ENCODE measurements around the gene PARD6G. TPM values are rescaled to one million over a fixed set of nuclear protein-coding genes. Genes with fewer than 3 reads are reported as not detected.
"Not testable (repeated sequence)": the region's sequence is repeated elsewhere in the genome, so short reads cannot be mapped to it uniquely, and the experiment has no call there.

Gene PARD6G
- total and polyA plus RNA-seq, 5 experiments from 2014 or later: 0.13 to 0.34 (median 0.21) TPM; not detected in 1

DNA sequence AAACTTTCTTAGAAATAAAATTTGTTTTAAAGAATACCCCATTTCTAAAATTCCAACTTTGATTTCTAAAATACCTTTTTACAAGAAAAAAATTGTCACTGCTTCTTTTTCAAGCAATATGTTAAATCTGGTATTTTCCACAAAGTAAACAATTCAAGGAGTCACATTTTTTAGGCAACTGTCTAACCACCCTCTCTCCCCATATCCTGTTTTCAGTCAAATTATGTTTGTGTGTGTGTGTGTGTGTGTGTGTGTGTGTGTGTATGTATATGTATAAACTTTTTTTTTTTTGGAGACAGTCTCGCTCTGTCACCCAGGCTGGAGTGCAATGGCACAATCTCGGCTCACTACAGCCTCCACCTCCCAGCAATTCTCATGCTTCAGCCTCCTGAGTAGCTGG is 79.0 kb downstream of the PARD6G start:
- H3K27ac Mint-ChIP-seq: peak overlapping the region in 1 of 10 donors; percentile 70
- H3K4me1 Mint-ChIP-seq: peaks cover 3 to 14% (median 5%) of the 10 kb centered on the region in 4 donors
- H3K36me3 Mint-ChIP-seq: peaks cover 0 to 14% (median 2%) of the 10 kb centered on the region in 3 donors
- peak overlapping the region in 1 of 10 donors; percentile 14 for H3K4me3 Mint-ChIP-seq
- DNase-seq (no peak), ATAC-seq (peak in 1 of 2 donors; percentile 43)
- peaks cover 0 to 29% (median 16%) of the 10 kb centered on the region in 9 donors for H3K9me3 Mint-ChIP-seq
- POLR2A ChIA-PET: no interaction called here
- peaks cover 5 to 47% (median 29%) of the 10 kb centered on the region in 5 donors for H3K27me3 Mint-ChIP-seq

GRCh38 chr18:80167931-80168330 is 79.4 kb downstream of the PARD6G start:
- peak in 4 of 10 donors; percentile 24 to 34 (median 30) for DNase-seq
- H3K27me3 Mint-ChIP-seq: peaks cover 5 to 51% (median 27%) of the 10 kb centered on the region in 5 donors
- peaks cover 0 to 29% (median 16%) of the 10 kb centered on the region in 9 donors for H3K9me3 Mint-ChIP-seq

DNA sequence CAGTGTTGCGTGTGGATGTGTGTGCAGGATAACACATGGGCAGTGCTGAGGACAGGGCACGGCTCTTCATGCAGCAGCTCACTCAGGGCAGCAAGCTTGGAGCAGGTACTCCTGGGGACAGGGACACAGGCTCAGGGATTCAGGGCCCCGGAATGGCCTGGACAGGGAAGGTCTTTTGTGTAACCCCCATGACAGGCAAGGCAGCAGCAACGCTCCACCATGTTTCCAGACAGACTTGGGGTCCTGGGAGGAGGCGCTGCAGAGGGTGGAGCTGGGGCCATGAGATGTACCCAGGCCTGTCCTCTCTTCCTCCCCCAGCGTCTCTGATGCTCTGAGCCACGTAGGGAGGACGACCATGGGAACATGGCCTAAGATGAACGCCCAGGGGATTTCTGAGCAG is 80.0 kb downstream of the PARD6G start:
- DNase-seq: no peak
- Mint-ChIP-seq H3K4me3 (peak overlapping the region in 1 of 10 donors; percentile 20), H3K36me3 (peaks cover 0 to 14% (median 2%) of the 10 kb centered on the region in 3 donors)

More at GRCh38 chr18:80167931-80168330, 79.4 kb downstream of the PARD6G start:
- no peak overlapping the region for H3K27ac Mint-ChIP-seq
- H3K36me3 Mint-ChIP-seq: peaks cover 0 to 14% (median 2%) of the 10 kb centered on the region in 3 donors
- peak; percentile 68 to 91 for ATAC-seq
- peaks cover 3 to 14% (median 5%) of the 10 kb centered on the region in 4 donors for H3K4me1 Mint-ChIP-seq
- POLR2A ChIA-PET: interaction anchor here (1.0 kb wide), 1 partner anchor 8 kb away, joined by 4 read pairs; no protein-coding TSS in a partner anchor
- no peak overlapping the region for H3K4me3 Mint-ChIP-seq

GRCh38 chr18:80166725-80167124 is 80.6 kb downstream of the PARD6G start:
- no peak for ATAC-seq
- no peak for DNase-seq
- Mint-ChIP-seq H3K27ac (no peak overlapping the region), H3K4me1 (peaks cover 3 to 11% (median 5%) of the 10 kb centered on the region in 4 donors), H3K4me3 (no peak overlapping the region), H3K27me3 (peaks cover 9 to 52% (median 27%) of the 10 kb centered on the region in 5 donors), H3K9me3 (peaks cover 0 to 32% (median 16%) of the 10 kb centered on the region in 9 donors), H3K36me3 (peaks cover 0 to 14% (median 2%) of the 10 kb centered on the region in 3 donors)
- POLR2A ChIA-PET: no interaction called here

More for the DNA sequence above, 80.0 kb downstream of the PARD6G start:
- Mint-ChIP-seq H3K9me3 (peaks cover 0 to 32% (median 16%) of the 10 kb centered on the region in 9 donors), H3K27ac (peak overlapping the region in 1 of 10 donors; percentile 15), H3K27me3 (peaks cover 7 to 52% (median 24%) of the 10 kb centered on the region in 5 donors), H3K4me1 (peaks cover 3 to 14% (median 5%) of the 10 kb centered on the region in 4 donors)
- ATAC-seq: no peak
- POLR2A ChIA-PET: interaction anchor here (1.0 kb wide), 1 partner anchor 9 kb away, joined by 4 read pairs; no protein-coding TSS in a partner anchor

GRCh38 chr18:80166240-80166639 is 81.1 kb downstream of the PARD6G start:
- H3K4me1 Mint-ChIP-seq: peaks cover 0 to 6% (median 1%) of the 10 kb centered on the region in 4 donors
- H3K9me3 Mint-ChIP-seq: peaks cover 0 to 32% (median 16%) of the 10 kb centered on the region in 9 donors
- peaks cover 0 to 14% (median 2%) of the 10 kb centered on the region in 3 donors for H3K36me3 Mint-ChIP-seq
- DNase-seq: no peak
- no peak overlapping the region for H3K4me3 Mint-ChIP-seq
- no peak for ATAC-seq
- no peak overlapping the region for H3K27ac Mint-ChIP-seq
- POLR2A ChIA-PET: no interaction called here
- H3K27me3 Mint-ChIP-seq: peaks cover 6 to 52% (median 25%) of the 10 kb centered on the region in 5 donors

GRCh38 chr18:80164727-80165355 is 82.5 kb downstream of the PARD6G start:
- POLR2A ChIA-PET, DNase-seq, H3K27ac Mint-ChIP-seq, H3K4me1 Mint-ChIP-seq, ATAC-seq, H3K4me3 Mint-ChIP-seq: not testable (repeated sequence)
- Mint-ChIP-seq H3K27me3 (peaks cover 4 to 52% (median 22%) of the 10 kb centered on the region in 5 donors), H3K9me3 (peaks cover 0 to 32% (median 16%) of the 10 kb centered on the region in 9 donors), H3K36me3 (peaks cover 2 to 14% (median 2%) of the 10 kb centered on the region in 3 donors)

- ATAC-seq (no peak), DNase-seq (no peak)
- no peak overlapping the region for H3K4me3 Mint-ChIP-seq
- peaks cover 0 to 10% (median 4%) of the 10 kb centered on the region in 4 donors for H3K4me1 Mint-ChIP-seq
- peaks cover 0 to 32% (median 16%) of the 10 kb centered on the region in 9 donors for H3K9me3 Mint-ChIP-seq
- H3K27me3 Mint-ChIP-seq: peaks cover 4 to 46% (median 20%) of the 10 kb centered on the region in 5 donors
- H3K27ac Mint-ChIP-seq: no peak overlapping the region
- peaks cover 2 to 14% (median 2%) of the 10 kb centered on the region in 3 donors for H3K36me3 Mint-ChIP-seq
- POLR2A ChIA-PET: no interaction called here
These were observed 84.1 kb downstream of the PARD6G start for GRCh38 chr18:80163183-80163582.

- Mint-ChIP-seq H3K27me3 (peaks cover 4 to 42% (median 17%) of the 10 kb centered on the region in 5 donors), H3K9me3 (peaks cover 0 to 32% (median 16%) of the 10 kb centered on the region in 9 donors), H3K4me3 (no peak overlapping the region), H3K27ac (peak overlapping the region in 1 of 10 donors; percentile 21), H3K4me1 (peaks cover 0 to 9% (median 3%) of the 10 kb centered on the region in 4 donors), H3K36me3 (peaks cover 2 to 14% (median 2%) of the 10 kb centered on the region in 3 donors)
- POLR2A ChIA-PET: no interaction called here
- ATAC-seq (no peak), DNase-seq (no peak)
These were observed 85.4 kb downstream of the PARD6G start for GRCh38 chr18:80161781-80162417.

- peak; percentile 88 to 90 for ATAC-seq
- peaks cover 0 to 19% (median 12%) of the 10 kb centered on the region in 9 donors for H3K9me3 Mint-ChIP-seq
- peak in 8 of 10 donors; percentile 20 to 55 (median 38) for DNase-seq
- H3K27ac Mint-ChIP-seq: no peak overlapping the region
- POLR2A ChIA-PET: no interaction called here
- peaks cover 4 to 35% (median 17%) of the 10 kb centered on the region in 5 donors for H3K27me3 Mint-ChIP-seq
- H3K4me1 Mint-ChIP-seq: peaks cover 0 to 9% (median 2%) of the 10 kb centered on the region in 4 donors
- peaks cover 2 to 8% (median 2%) of the 10 kb centered on the region in 3 donors for H3K36me3 Mint-ChIP-seq
- H3K4me3 Mint-ChIP-seq: peak overlapping the region in 9 of 10 donors; percentile 29 to 67 (median 55)
These were observed 87.3 kb downstream of the PARD6G start for GRCh38 chr18:80159713-80160636.

DNA sequence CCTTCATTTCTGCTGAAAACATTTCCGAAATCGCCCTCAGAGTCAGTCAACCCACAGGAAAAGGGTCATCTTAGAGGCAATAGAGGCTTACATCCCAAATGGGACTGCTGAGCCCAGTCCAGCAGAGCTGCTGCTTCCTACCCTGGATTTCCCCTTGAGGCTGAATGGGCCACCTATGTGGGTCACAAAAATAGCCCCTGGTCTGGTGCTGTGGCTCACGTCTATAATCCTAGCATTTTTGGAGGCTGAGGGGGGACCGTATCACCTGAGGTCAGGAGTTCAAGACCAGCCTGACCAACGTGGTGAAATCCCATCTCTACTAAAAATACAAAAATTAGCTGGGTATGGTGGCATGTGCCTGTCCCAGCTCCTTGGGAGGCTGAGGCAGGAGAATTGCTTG is 88.9 kb downstream of the PARD6G start:
- Mint-ChIP-seq H3K27me3 (peaks cover 4 to 35% (median 15%) of the 10 kb centered on the region in 5 donors), H3K9me3 (peaks cover 0 to 4% (median 0%) of the 10 kb centered on the region in 9 donors), H3K4me3 (no peak overlapping the region), H3K4me1 (peaks cover 0 to 9% (median 4%) of the 10 kb centered on the region in 4 donors), H3K36me3 (peaks cover 0 to 2% (median 0%) of the 10 kb centered on the region in 3 donors), H3K27ac (no peak overlapping the region)
- no peak for DNase-seq
- POLR2A ChIA-PET: no interaction called here
- no peak for ATAC-seq

GRCh38 chr18:80157708-80158343 is 89.5 kb downstream of the PARD6G start:
- ATAC-seq (peak; percentile 59 to 64), DNase-seq (peak; percentile 47 to 87 (median 70))
- no peak overlapping the region for H3K4me3 Mint-ChIP-seq
- H3K4me1 Mint-ChIP-seq: peaks cover 0 to 9% (median 4%) of the 10 kb centered on the region in 4 donors
- peaks cover 0 to 4% (median 0%) of the 10 kb centered on the region in 9 donors for H3K9me3 Mint-ChIP-seq
- H3K27me3 Mint-ChIP-seq: peaks cover 4 to 30% (median 15%) of the 10 kb centered on the region in 5 donors
- H3K27ac Mint-ChIP-seq: no peak overlapping the region
- POLR2A ChIA-PET: no interaction called here
- H3K36me3 Mint-ChIP-seq: peaks cover 0 to 2% (median 0%) of the 10 kb centered on the region in 3 donors
